ENCODE data around the gene ANKS1B. TPM values are rescaled to one million over a fixed set of nuclear protein-coding genes. Genes with fewer than 3 reads are reported as not detected.

ANKS1B gene
- total and polyA plus RNA-seq, 11 donors: 0.62 to 5.8 (median 1.8) TPM

GRCh38 chr12:99768758-99769157 lies 216.0 kb downstream of the ANKS1B start:
- H3K9me3 ChIP-seq: peaks cover 0 to 3% (median 0%) of the 10 kb centered on the region in 12 donors
- H3K36me3 ChIP-seq: no peaks in the 10 kb centered on the region
- no peaks in the 10 kb centered on the region for H3K27me3 ChIP-seq
- ATAC-seq (no peak), DNase-seq (no peak)
- no peak overlapping the region for H3K4me3 ChIP-seq
- intact Hi-C loops (cut with DNase I): loop anchor here in 8 of 10 donors (5.0 to 10.0 kb wide), 2 partner anchors 724 to 726 kb away; no protein-coding TSS in a partner anchor
- no peak overlapping the region for H3K27ac ChIP-seq
- TF ChIP-seq CTCF (IDR thresholded peaks at IDR 0.05) (no peak), POLR2A (IDR thresholded peaks at IDR 0.05) (no peak)
- WGBS, 4 donors: 87 to 91% (median 88%) methylated on average over 7 of the region's 7 CpGs
- H3K4me1 ChIP-seq: peaks cover 0 to 7% (median 0%) of the 10 kb centered on the region in 12 donors

GRCh38 chr12:99767809-99768208 lies 216.9 kb downstream of the ANKS1B start:
- Histone ChIP-seq H3K4me3 (peak overlapping the region in 5 of 12 donors; percentile 10 to 45 (median 37)), H3K27ac (no peak overlapping the region), H3K27me3 (no peaks in the 10 kb centered on the region), H3K36me3 (no peaks in the 10 kb centered on the region), H3K9me3 (no peaks in the 10 kb centered on the region), H3K4me1 (peaks cover 0 to 7% (median 0%) of the 10 kb centered on the region in 12 donors)
- 24 to 28% (median 26%) methylated on average over 1 of the region's 1 CpG for WGBS, 4 donors
- no peak for ATAC-seq
- intact Hi-C loops (cut with DNase I): loop anchor here in 8 of 10 donors (5.0 to 10.0 kb wide), 2 partner anchors 723 to 726 kb away; no protein-coding TSS in a partner anchor
- TF ChIP-seq POLR2A (IDR thresholded peaks at IDR 0.05) (no peak), CTCF (IDR thresholded peaks at IDR 0.05) (peak in 11 of 12 donors; percentile 16 to 62 (median 38))
- DNase-seq: no peak

GRCh38 chr12:99766408-99766807 lies 218.3 kb downstream of the ANKS1B start:
- ATAC-seq (no peak), DNase-seq (no peak)
- H3K9me3 ChIP-seq: no peaks in the 10 kb centered on the region
- no peaks in the 10 kb centered on the region for H3K27me3 ChIP-seq
- H3K36me3 ChIP-seq: no peaks in the 10 kb centered on the region
- H3K27ac ChIP-seq: no peak overlapping the region
- intact Hi-C loops (cut with DNase I): loop anchor here in 8 of 10 donors (5.0 to 10.0 kb wide), 2 partner anchors 722 to 724 kb away; no protein-coding TSS in a partner anchor
- TF ChIP-seq POLR2A (IDR thresholded peaks at IDR 0.05) (no peak), CTCF (IDR thresholded peaks at IDR 0.05) (no peak)
- 74 to 89% (median 79%) methylated on average over 1 of the region's 1 CpG for WGBS, 4 donors
- no peaks in the 10 kb centered on the region for H3K4me1 ChIP-seq
- H3K4me3 ChIP-seq: no peak overlapping the region

- no peak for ATAC-seq
- Histone ChIP-seq H3K27me3 (no peaks in the 10 kb centered on the region), H3K27ac (no peak overlapping the region), H3K4me3 (no peak overlapping the region), H3K36me3 (no peaks in the 10 kb centered on the region), H3K9me3 (no peaks in the 10 kb centered on the region), H3K4me1 (no peaks in the 10 kb centered on the region)
- intact Hi-C loops (cut with DNase I): loop anchor here in 8 of 10 donors (5.0 to 10.0 kb wide), 2 partner anchors 721 to 723 kb away; no protein-coding TSS in a partner anchor
- WGBS, 4 donors: 66 to 72% (median 69%) methylated on average over 3 of the region's 3 CpGs
- TF ChIP-seq CTCF (IDR thresholded peaks at IDR 0.05) (no peak), POLR2A (IDR thresholded peaks at IDR 0.05) (no peak)
- no peak for DNase-seq
Observed at GRCh38 chr12:99765469-99766114, 219.1 kb downstream of the ANKS1B start.
